Stimulated activated CD8-positive, alpha-beta memory T cell treated with anti-CD3 and anti-CD28 coated beads, Interleukin-4, amount 100 ng/mL, for 4 hours (primary cell): Measurements from ENCODE around the gene DLGAP1.

Experiments used
- DNase-seq, 2 donors: peaks; one replicate each; pipeline ENCODE4 v3.0.0-alpha.2; 2020; ENCODE audit warnings: low read depth in 2 of 2, low spot score in 1 of 2

DLGAP1 gene

DNA sequence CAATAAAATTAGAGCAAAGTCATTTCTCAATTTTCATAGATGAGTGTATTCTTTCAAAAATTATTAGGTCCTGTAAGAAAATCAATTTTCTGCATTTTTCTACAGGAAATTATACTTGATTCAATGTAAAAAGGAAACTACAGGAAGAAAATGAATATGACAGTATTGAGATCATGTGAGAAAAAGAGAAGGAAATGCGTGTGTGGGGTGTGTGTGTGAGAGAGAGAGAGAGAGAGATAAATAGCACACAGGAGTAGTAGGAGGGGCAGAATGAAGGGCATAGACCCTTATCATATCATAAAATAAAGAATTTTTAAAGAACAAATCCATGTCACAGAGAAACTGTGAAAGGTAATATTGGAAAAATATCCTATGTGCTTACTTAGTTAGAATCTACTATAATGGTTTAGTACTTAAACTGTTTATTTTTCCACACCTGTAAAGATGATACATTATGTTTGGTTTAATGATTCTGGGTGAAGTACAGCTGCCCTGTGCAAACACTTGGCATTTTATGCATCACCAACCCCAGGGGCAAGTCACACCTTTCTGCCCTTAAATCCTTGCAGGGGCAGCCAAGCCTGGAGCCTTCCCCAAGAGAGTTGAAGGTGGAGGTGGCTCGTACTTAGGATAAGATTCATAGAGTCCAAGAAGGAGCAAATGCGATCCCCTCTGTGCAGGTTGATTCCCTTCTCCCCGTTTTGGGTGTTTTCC lies 728.7 kb downstream of the DLGAP1 start:
- no peak for DNase-seq

GRCh38 chr18:3725115-3725514 lies 730.0 kb downstream of the DLGAP1 start:
- DNase-seq, result no peak

DNA sequence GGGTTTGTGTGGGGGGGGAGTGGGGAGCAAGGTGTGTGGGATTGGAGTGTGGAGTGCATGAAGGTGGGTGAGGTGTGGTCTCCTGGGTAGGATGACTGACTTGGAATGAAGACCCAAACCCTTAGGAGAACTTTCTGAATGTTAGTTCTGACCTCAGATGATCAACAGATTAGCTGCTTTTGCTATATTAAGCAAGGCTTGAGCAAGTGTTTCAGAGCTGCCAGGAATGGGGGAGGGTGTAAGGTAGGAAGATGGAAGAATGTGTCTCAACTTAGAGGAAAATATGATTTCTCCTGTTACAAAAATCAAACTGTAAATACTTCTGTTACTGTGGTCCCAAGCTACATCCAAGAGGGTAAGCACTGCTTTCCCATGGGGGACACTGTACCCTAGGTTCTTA lies 731.6 kb downstream of the DLGAP1 start:
- DNase-seq, result no peak

DNA sequence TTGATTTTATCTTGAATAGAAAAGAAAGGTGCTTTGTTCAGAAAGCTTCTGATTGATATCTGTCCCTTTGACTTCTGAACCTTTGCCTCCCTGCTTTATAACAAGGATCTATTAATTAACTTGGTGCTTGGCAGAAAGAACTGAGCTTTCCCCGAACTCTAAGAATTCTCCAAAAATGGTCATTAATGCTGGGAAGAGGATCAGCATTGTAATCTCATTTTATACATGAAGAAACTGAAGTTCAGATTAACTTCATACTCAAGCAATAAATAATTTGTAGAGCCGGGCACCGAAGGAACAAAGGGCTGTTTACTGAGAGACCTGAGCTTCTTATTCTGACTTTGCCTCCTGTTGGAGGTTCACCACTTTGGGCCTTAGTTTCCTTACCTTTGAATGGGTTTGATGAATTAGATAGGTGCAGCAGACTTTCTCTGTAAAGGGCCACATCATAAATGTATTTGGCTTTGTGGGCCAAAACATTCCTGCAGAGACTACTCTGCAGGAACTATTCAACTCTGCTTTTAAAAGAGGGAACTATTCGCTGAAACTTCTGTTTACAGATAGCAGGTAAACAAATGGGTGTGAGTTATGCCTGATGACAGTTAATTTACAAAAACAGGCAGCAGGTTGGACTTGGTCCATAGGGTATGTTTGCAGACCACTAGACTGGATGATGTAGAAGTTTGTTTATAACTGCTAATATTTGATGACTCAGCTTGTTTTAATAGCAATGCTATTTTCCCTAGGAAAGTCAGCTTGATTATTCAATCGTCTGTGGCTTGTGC lies 732.3 kb downstream of the DLGAP1 start:
- DNase-seq, result no peak

DNA sequence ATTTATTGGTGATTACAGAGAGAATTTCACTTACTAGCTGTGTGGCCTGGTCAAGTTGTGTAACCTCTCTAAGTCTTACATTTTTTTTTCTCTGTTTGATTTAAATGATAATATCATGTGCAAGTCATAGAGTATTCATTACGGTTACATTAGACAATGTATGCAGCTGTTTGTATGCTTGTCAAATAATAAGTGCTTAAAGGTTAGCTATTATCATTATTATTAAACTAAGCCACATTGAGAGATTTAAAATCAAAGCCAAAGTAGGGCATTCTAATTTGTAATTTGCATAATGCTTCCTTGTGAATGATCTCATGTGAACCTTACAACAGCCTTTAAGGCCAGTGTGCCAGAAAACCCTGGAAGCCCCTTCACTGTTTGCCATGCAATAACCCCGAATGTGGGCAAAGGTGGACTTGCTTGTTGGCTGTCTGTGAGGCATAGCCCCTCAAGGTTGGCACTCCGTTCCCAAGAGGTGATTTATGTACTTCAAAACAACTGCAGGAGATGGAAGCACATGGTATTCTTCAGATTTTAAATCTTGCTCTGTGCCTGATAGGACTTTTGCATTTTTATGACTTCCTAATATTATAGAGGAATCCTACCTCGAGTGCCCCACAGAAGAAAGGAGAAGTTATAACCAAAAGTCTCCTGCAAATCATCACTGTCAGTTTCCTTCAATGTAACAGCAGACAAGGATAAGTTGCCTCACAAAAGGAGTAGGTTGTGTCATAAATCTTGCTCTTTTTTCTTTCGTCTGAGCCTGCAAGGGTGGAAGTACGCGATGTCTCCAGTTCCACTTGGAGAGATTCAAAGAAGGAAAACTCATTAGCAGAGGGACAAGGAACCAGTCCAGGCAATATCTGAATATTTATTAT lies 733.1 kb downstream of the DLGAP1 start:
- no peak for DNase-seq

GRCh38 chr18:3720818-3721545 lies 734.1 kb downstream of the DLGAP1 start:
- DNase-seq, result no peak

DNA sequence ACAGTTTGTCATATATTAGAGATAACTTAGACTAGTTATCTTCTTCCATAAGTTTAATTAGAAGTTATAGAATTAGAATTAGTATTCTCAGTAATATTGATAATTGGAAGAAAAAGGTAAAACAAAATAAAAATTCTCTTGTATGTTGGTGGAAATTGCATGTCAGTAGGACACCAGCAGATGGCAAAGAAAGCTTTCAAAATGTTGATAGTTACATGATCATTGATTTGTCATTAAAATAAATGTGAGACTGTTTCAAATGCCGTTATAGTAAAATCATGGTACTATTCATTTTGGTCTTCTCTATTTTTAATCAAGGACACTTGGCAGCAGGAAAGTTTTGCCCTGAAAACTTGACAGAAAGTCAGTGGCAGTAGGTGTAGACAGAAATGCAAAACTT lies 734.9 kb downstream of the DLGAP1 start:
- no peak for DNase-seq

DNA sequence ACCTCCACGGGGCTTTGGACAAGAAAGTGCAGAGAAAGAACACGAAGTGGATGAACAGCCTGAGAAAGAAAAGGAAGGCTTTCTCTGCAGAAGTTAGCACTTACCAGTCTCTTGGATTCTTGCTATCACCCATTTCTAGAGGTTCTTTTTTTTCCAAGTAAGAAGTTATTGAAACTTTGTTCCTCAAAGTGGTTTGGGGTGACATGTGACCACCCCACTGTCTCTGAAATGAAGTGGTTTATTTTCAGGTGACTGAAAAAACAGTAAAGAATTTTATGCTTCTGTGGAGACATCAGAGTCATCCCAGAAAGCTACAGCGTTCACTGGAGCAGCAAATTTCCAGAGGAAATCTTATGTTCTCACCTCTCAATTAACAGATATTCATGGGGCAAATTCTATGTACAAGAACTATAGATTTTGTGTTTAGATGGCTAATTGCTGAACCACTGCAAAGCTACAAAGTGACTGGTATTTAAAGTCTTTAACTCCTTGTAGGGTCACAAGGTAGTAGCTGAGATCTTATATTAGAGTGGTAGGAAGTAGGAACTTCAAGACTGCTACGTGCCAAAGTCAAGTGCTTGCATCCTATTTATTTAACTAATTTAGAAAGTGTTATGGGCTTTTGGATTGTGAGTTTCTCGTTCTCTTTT lies 737.6 kb downstream of the DLGAP1 start:
- DNase-seq, result no peak

- DNase-seq, result no peak
Measured at GRCh38 chr18:3716116-3716660, 738.9 kb downstream of the DLGAP1 start.

GRCh38 chr18:3715231-3716080 lies 739.7 kb downstream of the DLGAP1 start:
- DNase-seq, result no peak

GRCh38 chr18:3713708-3714107 lies 741.4 kb downstream of the DLGAP1 start:
- no peak for DNase-seq

GRCh38 chr18:3713166-3713565 lies 741.9 kb downstream of the DLGAP1 start:
- DNase-seq, result no peak

DNA sequence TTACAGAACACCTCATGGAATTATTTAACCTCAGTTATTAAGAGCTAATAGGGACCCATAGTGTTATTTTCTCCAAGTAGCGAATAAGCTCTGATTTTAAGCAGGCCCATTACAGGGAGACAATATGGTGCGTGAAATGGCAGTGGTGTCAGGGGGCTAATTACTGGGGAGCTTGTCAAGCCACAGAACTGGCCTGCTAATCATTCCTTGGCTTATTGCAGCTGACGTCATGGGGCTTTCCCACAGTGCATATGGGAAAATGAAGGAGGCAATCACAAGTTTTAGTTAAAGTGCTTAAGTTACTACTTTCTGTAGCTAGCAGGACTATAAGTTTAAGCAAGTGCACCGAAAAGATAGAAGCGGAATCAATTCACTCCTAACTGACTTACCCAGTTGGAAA lies 742.6 kb downstream of the DLGAP1 start:
- no peak for DNase-seq

- DNase-seq, result no peak
Measured at GRCh38 chr18:3710712-3711301, 744.3 kb downstream of the DLGAP1 start.

- DNase-seq, result no peak
Measured at GRCh38 chr18:3709205-3709604, 745.9 kb downstream of the DLGAP1 start.

DNA sequence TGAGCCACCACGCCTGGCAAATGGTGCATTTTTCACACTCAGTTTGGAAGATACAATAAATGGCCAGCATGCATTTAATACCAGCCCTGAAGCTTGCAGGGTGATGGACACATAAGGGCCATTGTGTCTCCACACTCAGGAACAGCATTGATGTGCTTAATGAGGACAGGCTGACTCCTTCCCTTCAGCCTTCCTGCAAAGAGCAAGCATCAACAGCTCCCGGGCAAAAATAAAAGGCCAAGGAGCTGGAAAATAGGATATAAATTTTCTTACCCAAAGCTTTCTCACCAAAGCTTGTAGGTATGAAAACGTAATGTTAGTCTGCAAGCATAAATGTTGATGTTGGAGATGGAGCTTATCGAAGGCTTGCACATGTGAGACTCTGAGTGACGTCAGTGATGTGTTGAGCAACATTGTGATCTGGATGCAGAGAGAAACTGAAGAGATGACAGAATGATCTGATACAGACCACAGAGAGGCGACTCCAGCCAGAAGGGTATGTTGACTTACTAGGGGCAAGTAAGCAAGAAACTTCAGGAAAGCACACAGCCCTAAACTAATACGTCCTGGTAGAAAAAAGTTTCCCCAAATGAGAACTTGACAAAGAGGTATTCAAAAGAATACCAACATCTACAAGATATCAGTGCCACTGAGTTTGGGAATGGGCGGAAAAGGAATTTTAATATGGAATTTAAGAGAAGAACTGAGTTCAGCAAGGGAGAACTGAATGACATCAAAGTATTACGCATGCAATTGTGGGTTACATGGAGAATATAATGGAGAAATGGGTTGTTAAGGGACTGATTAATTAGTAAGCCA lies 748.6 kb downstream of the DLGAP1 start:
- no peak for DNase-seq

DNA sequence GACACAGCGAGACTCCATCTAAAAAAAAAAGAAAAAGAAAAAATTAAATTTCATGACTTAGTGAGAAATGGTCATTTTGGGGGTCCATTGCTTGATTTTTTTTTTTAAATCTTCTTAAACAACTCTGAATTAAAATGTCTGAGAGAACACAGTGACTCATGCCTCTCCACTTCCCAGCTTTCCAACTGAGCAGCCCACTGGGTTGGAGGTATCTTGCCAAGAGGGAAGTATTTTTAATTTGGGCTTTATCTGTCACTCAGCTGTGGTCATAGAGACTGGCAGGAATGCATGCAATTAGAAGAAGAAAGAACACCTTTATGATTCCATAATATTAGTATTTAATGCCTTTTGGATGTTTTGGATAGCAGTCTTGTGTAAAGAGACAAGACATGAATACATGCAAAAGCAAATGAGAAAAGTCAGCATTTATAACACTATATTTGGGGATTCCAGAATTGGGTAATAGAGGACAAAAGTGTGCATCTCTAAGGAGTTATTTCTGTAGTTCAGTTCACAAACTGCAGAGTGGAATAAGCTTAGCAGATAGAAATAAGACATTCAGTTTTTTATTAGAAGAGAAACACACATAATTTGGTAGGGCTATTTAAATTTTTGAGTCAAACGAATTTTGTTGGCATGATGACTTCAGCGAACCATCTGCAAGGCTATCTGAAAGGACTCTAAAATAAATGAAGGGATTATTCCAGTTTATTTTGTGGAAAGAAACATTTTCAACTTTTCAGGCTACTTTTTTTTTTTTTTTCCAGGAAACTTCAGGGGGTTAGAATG lies 750.4 kb downstream of the DLGAP1 start:
- no peak for DNase-seq
